C4-2B (cell line): ENCODE results near the gene TMTC1.

Source experiments
- ZFX ChIP-seq: fragments of 450-650 bp; IDR thresholded peaks from 2 replicates; pipeline ENCODE4 v1.6.1; 2017
- TF ChIP-seq, protein P1 (sequence below): fragments of 450-650 bp; conservative IDR thresholded peaks from 2 replicates; pipeline ENCODE4 v1.5.1; 2017; ENCODE audit warnings: mild to moderate bottlenecking

DNA sequence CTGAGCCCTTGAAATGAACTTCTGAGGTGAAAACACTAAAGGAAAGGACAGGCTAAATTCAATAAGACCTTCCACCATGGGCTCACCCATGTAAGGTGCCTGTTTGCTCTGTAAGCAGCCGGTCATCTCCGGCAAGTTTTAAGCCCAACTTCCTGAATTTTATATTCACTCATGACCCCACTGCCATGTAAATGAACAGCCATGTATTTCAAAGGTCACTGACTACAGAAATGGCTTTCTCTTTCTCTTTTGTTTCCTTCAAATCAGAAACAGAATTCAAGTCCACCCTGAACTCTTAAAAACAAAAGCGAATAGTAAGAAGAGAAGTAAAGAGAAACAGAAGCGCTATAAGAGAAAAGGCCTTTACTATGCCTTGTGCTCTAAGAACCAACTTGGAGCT is 224.5 kb downstream of the TMTC1 start:
- TF ChIP-seq, protein P1, sequence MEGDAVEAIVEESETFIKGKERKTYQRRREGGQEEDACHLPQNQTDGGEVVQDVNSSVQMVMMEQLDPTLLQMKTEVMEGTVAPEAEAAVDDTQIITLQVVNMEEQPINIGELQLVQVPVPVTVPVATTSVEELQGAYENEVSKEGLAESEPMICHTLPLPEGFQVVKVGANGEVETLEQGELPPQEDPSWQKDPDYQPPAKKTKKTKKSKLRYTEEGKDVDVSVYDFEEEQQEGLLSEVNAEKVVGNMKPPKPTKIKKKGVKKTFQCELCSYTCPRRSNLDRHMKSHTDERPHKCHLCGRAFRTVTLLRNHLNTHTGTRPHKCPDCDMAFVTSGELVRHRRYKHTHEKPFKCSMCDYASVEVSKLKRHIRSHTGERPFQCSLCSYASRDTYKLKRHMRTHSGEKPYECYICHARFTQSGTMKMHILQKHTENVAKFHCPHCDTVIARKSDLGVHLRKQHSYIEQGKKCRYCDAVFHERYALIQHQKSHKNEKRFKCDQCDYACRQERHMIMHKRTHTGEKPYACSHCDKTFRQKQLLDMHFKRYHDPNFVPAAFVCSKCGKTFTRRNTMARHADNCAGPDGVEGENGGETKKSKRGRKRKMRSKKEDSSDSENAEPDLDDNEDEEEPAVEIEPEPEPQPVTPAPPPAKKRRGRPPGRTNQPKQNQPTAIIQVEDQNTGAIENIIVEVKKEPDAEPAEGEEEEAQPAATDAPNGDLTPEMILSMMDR: no peak
- TF ChIP-seq ZFX: no peak
